BLaER1 treated with 17β-estradiol and CSF1 and Interleukin-3, amounts not matched to agents 10 nM and 100 nM (cell line): ENCODE results near the gene ZC3H6.

Experiments used
- H3K27ac ChIP-seq, 11 experiments: shearing (Covaris generic); formaldehyde crosslinking; 2 replicates each; pipeline ENCODE4 v1.8.1; 2022
- H3K27me3 ChIP-seq, 11 experiments: shearing (Covaris generic); formaldehyde crosslinking; 2 replicates each; pipeline ENCODE4 v1.8.1; 2022
- H3K36me3 ChIP-seq, 11 experiments: shearing (Covaris generic); formaldehyde crosslinking; 2 replicates each; pipeline ENCODE4 v1.8.1; 2022
- H3K4me1 ChIP-seq, 10 experiments: shearing (Covaris generic); formaldehyde crosslinking; 2 replicates each; pipeline ENCODE4 v1.8.1; 2022
- H3K4me2 ChIP-seq, 11 experiments: shearing (Covaris generic); formaldehyde crosslinking; 2 replicates each; pipeline ENCODE4 v1.8.1; 2022
- H3K4me3 ChIP-seq, 10 experiments: shearing (Covaris generic); formaldehyde crosslinking; 2 replicates each; pipeline ENCODE4 v1.8.1; 2022
- H3K9ac ChIP-seq, 11 experiments: shearing (Covaris generic); formaldehyde crosslinking; 2 replicates each; pipeline ENCODE4 v1.8.1; 2022
- H3K9me3 ChIP-seq, 11 experiments: shearing (Covaris generic); formaldehyde crosslinking; replicated peaks in 1 of 11; 2 replicates each; pipeline ENCODE4 v1.8.1; 2022
- H4K20me1 ChIP-seq, 11 experiments: shearing (Covaris generic); formaldehyde crosslinking; 2 replicates each; pipeline ENCODE4 v1.8.1; 2022
- Cebpa-rat ChIP-seq, 11 experiments: shearing (Covaris generic); IDR thresholded peaks; 2 replicates each; pipeline ENCODE4 v1.8.1; 2022

Gene ZC3H6

GRCh38 chr2:112312821-112313220 lies 37.4 kb downstream of the ZC3H6 start:
- H3K36me3 ChIP-seq, result peaks cover 0 to 20% (median 0%) of the 10 kb centered on the region in 11 experiments; a peak in 3 of 22 replicates
- H3K4me2 ChIP-seq, result no peak overlapping the region
- H3K9ac ChIP-seq, result no peak overlapping the region
- H3K27me3 ChIP-seq, result no peaks in the 10 kb centered on the region
- H4K20me1 ChIP-seq, result no peaks in the 10 kb centered on the region
- no peak overlapping the region for H3K27ac ChIP-seq
- no peak overlapping the region for H3K4me3 ChIP-seq
- TF ChIP-seq Cebpa-rat (IDR thresholded peaks at IDR 0.05), result no peak
- H3K9me3 ChIP-seq, result no peaks in the 10 kb centered on the region
- no peaks in the 10 kb centered on the region for H3K4me1 ChIP-seq

GRCh38 chr2:112314856-112315255 lies 39.5 kb downstream of the ZC3H6 start:
- H3K9ac ChIP-seq, result no peak overlapping the region
- H3K27me3 ChIP-seq, result no peaks in the 10 kb centered on the region
- TF ChIP-seq Cebpa-rat (IDR thresholded peaks at IDR 0.05), result no peak
- H4K20me1 ChIP-seq, result no peaks in the 10 kb centered on the region
- no peaks in the 10 kb centered on the region for H3K9me3 ChIP-seq
- H3K4me2 ChIP-seq, result no peak overlapping the region
- peaks cover 0 to 19% (median 0%) of the 10 kb centered on the region in 11 experiments; a peak in 3 of 22 replicates for H3K36me3 ChIP-seq
- no peak overlapping the region for H3K4me3 ChIP-seq
- no peaks in the 10 kb centered on the region for H3K4me1 ChIP-seq
- no peak overlapping the region for H3K27ac ChIP-seq

- H3K4me3 ChIP-seq, result no peak overlapping the region
- H4K20me1 ChIP-seq, result no peaks in the 10 kb centered on the region
- no peaks in the 10 kb centered on the region for H3K27me3 ChIP-seq
- no peaks in the 10 kb centered on the region for H3K9me3 ChIP-seq
- no peaks in the 10 kb centered on the region for H3K4me1 ChIP-seq
- peaks cover 0 to 6% (median 0%) of the 10 kb centered on the region in 11 experiments; a peak in 2 of 22 replicates for H3K36me3 ChIP-seq
- TF ChIP-seq Cebpa-rat (IDR thresholded peaks at IDR 0.05), result no peak
- no peak overlapping the region for H3K4me2 ChIP-seq
- no peak overlapping the region for H3K9ac ChIP-seq
- no peak overlapping the region for H3K27ac ChIP-seq
Observed at GRCh38 chr2:112317303-112318158, 42.1 kb downstream of the ZC3H6 start.

- Histone ChIP-seq H3K4me2 (no peak overlapping the region), H3K36me3 (peaks cover 0 to 5% (median 0%) of the 10 kb centered on the region in 11 experiments; a peak in 1 of 22 replicates), H3K27me3 (no peaks in the 10 kb centered on the region), H3K27ac (no peak overlapping the region), H3K9me3 (no peaks in the 10 kb centered on the region), H3K9ac (no peak overlapping the region), H4K20me1 (no peaks in the 10 kb centered on the region), H3K4me1 (no peaks in the 10 kb centered on the region), H3K4me3 (no peak overlapping the region)
- TF ChIP-seq Cebpa-rat (IDR thresholded peaks at IDR 0.05), result no peak
Observed at GRCh38 chr2:112318515-112318914, 43.1 kb downstream of the ZC3H6 start.

GRCh38 chr2:112321375-112322320 lies 46.3 kb downstream of the ZC3H6 start:
- no peak overlapping the region for H3K4me3 ChIP-seq
- no peaks in the 10 kb centered on the region for H3K4me1 ChIP-seq
- H3K27me3 ChIP-seq, result no peaks in the 10 kb centered on the region
- H3K4me2 ChIP-seq, result no peak overlapping the region
- H3K36me3 ChIP-seq, result peaks cover 0 to 13% (median 5%) of the 10 kb centered on the region in 11 experiments; a peak in 12 of 22 replicates
- no peak overlapping the region for H3K9ac ChIP-seq
- peaks cover 0 to 3% (median under 1%) of the 10 kb centered on the region in 11 experiments; a peak in 4 of 22 replicates for H3K9me3 ChIP-seq
- H3K27ac ChIP-seq, result no peak overlapping the region
- TF ChIP-seq Cebpa-rat (IDR thresholded peaks at IDR 0.05), result no peak
- no peaks in the 10 kb centered on the region for H4K20me1 ChIP-seq

GRCh38 chr2:112322919-112323318 lies 47.5 kb downstream of the ZC3H6 start:
- Histone ChIP-seq H3K4me1 (no peaks in the 10 kb centered on the region), H3K27ac (no peak overlapping the region), H3K9me3 (peaks cover 6 to 16% (median 13%) of the 10 kb centered on the region in 11 experiments; a peak in 19 of 22 replicates), H3K36me3 (peaks cover 5 to 24% (median 13%) of the 10 kb centered on the region in 11 experiments; a peak in 16 of 22 replicates), H3K4me3 (no peak overlapping the region), H3K9ac (no peak overlapping the region), H3K4me2 (no peak overlapping the region), H3K27me3 (no peaks in the 10 kb centered on the region), H4K20me1 (no peaks in the 10 kb centered on the region)
- TF ChIP-seq Cebpa-rat (IDR thresholded peaks at IDR 0.05), result no peak

- Histone ChIP-seq H3K9me3 (peaks cover 7 to 13% (median 10%) of the 10 kb centered on the region in 11 experiments; a peak in 19 of 22 replicates), H3K9ac (no peak overlapping the region), H3K36me3 (peaks cover 0 to 21% (median 13%) of the 10 kb centered on the region in 11 experiments; a peak in 13 of 22 replicates), H3K4me3 (no peak overlapping the region), H4K20me1 (no peaks in the 10 kb centered on the region), H3K4me1 (no peaks in the 10 kb centered on the region), H3K27me3 (no peaks in the 10 kb centered on the region), H3K27ac (no peak overlapping the region), H3K4me2 (no peak overlapping the region)
- no peak for TF ChIP-seq Cebpa-rat (IDR thresholded peaks at IDR 0.05)
Observed at GRCh38 chr2:112332123-112332696, 56.8 kb downstream of the ZC3H6 start.

GRCh38 chr2:112335600-112335999 lies 60.2 kb downstream of the ZC3H6 start:
- no peak overlapping the region for H3K4me2 ChIP-seq
- H3K27ac ChIP-seq, result no peak overlapping the region
- H3K36me3 ChIP-seq, result peaks cover 0 to 12% (median 4%) of the 10 kb centered on the region in 11 experiments; a peak in 7 of 22 replicates
- no peaks in the 10 kb centered on the region for H3K4me1 ChIP-seq
- H3K4me3 ChIP-seq, result no peak overlapping the region
- no peaks in the 10 kb centered on the region for H3K9me3 ChIP-seq
- no peaks in the 10 kb centered on the region for H4K20me1 ChIP-seq
- no peaks in the 10 kb centered on the region for H3K27me3 ChIP-seq
- TF ChIP-seq Cebpa-rat (IDR thresholded peaks at IDR 0.05), result no peak
- H3K9ac ChIP-seq, result no peak overlapping the region

- Histone ChIP-seq H3K9ac (no peak overlapping the region), H3K27me3 (no peaks in the 10 kb centered on the region), H4K20me1 (no peaks in the 10 kb centered on the region), H3K4me2 (no peak overlapping the region), H3K27ac (no peak overlapping the region), H3K4me3 (no peak overlapping the region), H3K36me3 (no peaks in the 10 kb centered on the region), H3K9me3 (0 out of 22 replicates have a peak, but pooled peaks cover 0 to 4% (median 0%) of the 10 kb centered on the region in 11 experiments), H3K4me1 (no peaks in the 10 kb centered on the region)
- TF ChIP-seq Cebpa-rat (IDR thresholded peaks at IDR 0.05), result no peak
Observed at GRCh38 chr2:112339986-112340385, 64.6 kb downstream of the ZC3H6 start.
